OCI-LY7 (cell line): ENCODE measurements around the gene SRL.

Experiments
- CTCF ChIP-seq: fragments of 200-600 bp; sonication (generic); conservative IDR thresholded peaks from 2 replicates; pipeline ENCODE4 v1.5.1; 2014; ENCODE audit warnings: mild to moderate bottlenecking, antibody characterized with exemption, low read length, moderate library complexity, mixed read lengths
- EZH2phosphoT487 ChIP-seq: fragments of 200-600 bp; sonication (generic); IDR thresholded peaks from 2 replicates; pipeline ENCODE4 v1.6.1; 2018; ENCODE audit warnings: low read depth, borderline replicate concordance, mild to moderate bottlenecking, mixed run types, antibody characterized with exemption, low read length, moderate library complexity, mixed read lengths

DNA sequence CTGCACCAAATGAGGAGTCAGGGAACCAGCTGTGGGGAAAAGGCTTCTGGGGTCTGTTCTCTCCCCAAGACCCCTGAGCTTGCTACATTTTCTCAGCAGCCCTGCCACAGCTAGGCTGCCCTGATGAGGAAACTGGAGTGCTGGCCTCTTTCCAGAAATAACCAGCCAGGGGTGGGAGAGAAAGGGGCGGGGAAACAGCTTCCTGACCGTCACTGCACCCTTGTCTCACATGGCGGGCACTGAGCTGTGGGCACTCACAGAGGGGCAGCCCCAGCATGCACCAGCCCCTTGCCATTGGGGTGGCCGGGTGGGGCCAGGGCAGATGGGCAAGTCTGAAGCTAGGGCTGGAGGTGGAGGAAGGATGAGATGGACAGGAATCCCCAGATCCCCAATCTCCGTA lies 2.9 kb downstream of the SRL start:
- TF ChIP-seq CTCF: no peak
- TF ChIP-seq EZH2phosphoT487: no peak
